ENCODE measurements around the gene CRTC1. TPM values are rescaled to one million over a fixed set of nuclear protein-coding genes. Genes with fewer than 3 reads are reported as not detected.
A peak's percentile ranks its signal among the peaks of the same experiment; 100 is the strongest.

Gene CRTC1
- total RNA-seq, 4 donors from 2014 or later: 3.8 to 8.9 (median 6.3) TPM

DNA sequence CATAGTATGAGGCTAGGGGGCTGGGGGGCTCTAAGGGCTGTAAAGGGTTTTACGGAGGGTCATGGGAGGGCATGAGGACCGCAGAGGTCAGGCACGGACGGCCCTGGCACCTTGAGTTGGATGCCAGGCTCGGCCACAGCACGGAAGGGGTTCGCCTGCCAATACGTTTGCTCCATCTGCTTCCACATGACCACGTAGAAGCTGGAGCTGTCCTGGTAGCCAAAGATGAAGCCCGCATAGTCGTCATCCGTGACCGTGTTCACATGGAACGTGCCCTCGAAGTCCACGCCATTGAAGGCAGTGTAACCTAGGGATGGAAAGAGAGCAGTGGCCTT lies 101.3 kb downstream of the CRTC1 start:
- Histone ChIP-seq H3K4me1 (peaks cover 0 to 47% (median 35%) of the 10 kb centered on the region in 3 donors), H3K9me3 (no peaks in the 10 kb centered on the region), H3K27ac (no peak overlapping the region), H3K36me3 (no peaks in the 10 kb centered on the region), H3K27me3 (peaks cover 56% of the 10 kb centered on the region), H3K4me3 (no peak overlapping the region)
- ATAC-seq: no peak
- TF ChIP-seq POLR2A (IDR thresholded peaks at IDR 0.05) (no peak), EP300 (IDR thresholded peaks at IDR 0.05) (no peak), POLR2AphosphoS5 (IDR thresholded peaks at IDR 0.05) (no peak)
- TF ChIP-seq, protein P1, sequence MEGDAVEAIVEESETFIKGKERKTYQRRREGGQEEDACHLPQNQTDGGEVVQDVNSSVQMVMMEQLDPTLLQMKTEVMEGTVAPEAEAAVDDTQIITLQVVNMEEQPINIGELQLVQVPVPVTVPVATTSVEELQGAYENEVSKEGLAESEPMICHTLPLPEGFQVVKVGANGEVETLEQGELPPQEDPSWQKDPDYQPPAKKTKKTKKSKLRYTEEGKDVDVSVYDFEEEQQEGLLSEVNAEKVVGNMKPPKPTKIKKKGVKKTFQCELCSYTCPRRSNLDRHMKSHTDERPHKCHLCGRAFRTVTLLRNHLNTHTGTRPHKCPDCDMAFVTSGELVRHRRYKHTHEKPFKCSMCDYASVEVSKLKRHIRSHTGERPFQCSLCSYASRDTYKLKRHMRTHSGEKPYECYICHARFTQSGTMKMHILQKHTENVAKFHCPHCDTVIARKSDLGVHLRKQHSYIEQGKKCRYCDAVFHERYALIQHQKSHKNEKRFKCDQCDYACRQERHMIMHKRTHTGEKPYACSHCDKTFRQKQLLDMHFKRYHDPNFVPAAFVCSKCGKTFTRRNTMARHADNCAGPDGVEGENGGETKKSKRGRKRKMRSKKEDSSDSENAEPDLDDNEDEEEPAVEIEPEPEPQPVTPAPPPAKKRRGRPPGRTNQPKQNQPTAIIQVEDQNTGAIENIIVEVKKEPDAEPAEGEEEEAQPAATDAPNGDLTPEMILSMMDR (IDR thresholded peaks at IDR 0.05): no peak
- 60% methylated on average over 16 of the region's 16 CpGs; no CpG with 5 or more reads in 1 of the 2 donors for WGBS, 2 donors (ENCODE audit: low coverage in 1 of 2)

DNA sequence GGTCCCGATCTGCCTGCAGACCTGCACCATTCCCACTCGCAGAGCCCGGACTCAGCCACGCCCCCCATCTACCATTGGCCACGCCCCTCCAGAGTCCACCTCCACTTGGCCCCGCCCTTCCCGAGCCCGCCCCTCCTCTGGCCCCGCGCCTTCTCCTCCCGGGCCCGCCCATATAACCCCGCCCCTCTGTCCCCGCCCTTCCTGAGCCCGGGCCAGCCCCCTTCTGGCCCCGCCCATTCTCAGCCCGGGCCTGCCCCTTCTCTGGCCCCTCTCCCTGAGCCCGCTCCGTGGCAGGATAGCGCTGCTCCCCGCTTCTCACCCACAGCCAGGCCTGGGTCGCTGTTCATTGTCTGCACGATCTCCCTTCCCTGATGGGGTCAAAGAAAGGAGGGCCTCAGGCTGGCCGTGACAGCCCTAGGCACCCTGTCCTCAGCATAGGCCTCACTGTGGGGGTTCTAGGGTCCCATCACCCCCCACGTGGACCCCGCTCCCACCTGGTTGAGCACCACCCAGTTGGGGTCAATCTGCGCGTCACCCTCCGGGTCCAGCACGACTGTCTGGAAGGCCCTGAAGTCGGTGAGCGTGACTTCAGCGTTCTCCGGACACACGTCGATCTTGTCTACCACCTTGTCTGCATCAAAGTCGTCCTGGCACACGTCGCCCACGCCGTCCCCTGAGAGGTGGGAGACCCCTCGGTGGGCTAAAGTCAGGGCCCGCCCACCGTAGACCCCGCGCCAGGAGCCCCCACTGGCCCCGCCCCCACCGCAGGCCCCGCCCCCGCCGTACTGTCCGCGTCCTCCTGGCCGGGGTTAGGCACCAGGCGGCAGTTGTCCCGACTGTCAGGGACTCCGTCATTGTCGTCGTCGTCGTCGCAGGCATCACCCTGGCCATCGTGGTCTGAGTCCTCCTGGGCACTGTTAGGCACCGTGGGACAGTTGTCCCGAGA lies 102.0 kb downstream of the CRTC1 start:
- no peak for TF ChIP-seq EP300 (IDR thresholded peaks at IDR 0.05)
- no peak for TF ChIP-seq POLR2AphosphoS5 (IDR thresholded peaks at IDR 0.05)
- no peak for TF ChIP-seq POLR2A (IDR thresholded peaks at IDR 0.05)
- TF ChIP-seq, protein P1 (IDR thresholded peaks at IDR 0.05): no peak
- Histone ChIP-seq H3K27ac (no peak overlapping the region), H3K4me1 (peaks cover 0 to 54% (median 42%) of the 10 kb centered on the region in 3 donors), H3K9me3 (no peaks in the 10 kb centered on the region), H3K4me3 (peak overlapping the region in 1 of 2 donors; percentile 24), H3K36me3 (no peaks in the 10 kb centered on the region), H3K27me3 (peaks cover 63% of the 10 kb centered on the region)
- WGBS, 2 donors (ENCODE audit: low coverage in 1 of 2): 7 to 8% methylated on average over 4 of the region's 65 CpGs
- ATAC-seq: peak; percentile 76

DNA sequence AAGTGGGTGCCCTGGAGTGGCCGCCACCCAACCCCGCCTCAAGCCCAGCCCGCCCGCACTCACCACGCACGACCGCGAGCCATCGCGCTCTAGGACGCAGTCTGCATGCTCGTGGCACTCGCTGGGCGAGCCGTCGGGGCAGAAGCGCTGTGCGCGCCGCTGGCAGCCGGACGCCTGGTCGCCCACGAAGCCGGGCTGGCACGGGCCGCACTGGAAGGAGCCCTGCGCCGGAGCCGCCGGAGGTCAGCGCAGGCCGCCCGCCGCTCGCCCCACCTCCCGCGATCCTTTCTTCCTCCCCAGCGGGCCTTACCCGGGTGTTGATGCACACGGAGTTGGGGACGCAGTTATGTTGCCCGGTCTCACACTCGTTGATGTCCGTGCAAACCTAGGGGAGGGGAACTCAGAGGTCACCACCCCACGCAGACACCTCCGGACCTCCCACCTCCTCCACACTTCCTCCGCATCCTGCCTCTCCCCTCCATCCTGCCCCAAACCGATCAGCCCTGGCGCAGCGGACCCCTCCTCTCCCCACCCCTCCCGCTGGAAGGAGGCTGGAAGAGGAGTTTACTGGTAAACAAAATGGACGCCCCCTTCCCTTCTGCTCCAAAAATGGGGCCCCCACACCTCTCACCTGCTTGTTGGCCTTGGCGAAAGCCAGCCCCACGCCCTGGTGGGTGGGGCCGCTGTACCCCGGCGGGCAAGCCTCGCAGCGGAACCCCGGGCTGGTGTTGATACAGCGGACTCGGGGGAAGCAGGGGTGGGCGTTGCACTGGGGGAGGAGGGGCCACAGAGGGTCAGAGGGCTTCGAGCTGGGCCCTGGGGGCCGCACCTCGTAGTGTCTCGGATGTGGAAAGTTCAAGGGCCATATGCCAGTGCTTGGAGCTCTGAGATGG lies 105.3 kb downstream of the CRTC1 start:
- H3K27ac ChIP-seq: no peak overlapping the region
- H3K27me3 ChIP-seq: peaks cover 95% of the 10 kb centered on the region
- H3K9me3 ChIP-seq: no peaks in the 10 kb centered on the region
- no peaks in the 10 kb centered on the region for H3K36me3 ChIP-seq
- H3K4me3 ChIP-seq: no peak overlapping the region
- TF ChIP-seq EP300 (IDR thresholded peaks at IDR 0.05): no peak
- 2% methylated on average over 16 of the region's 68 CpGs; no CpG with 5 or more reads in 1 of the 2 donors for WGBS, 2 donors (ENCODE audit: low coverage in 1 of 2)
- no peak for ATAC-seq
- peaks cover 0 to 63% (median 49%) of the 10 kb centered on the region in 3 donors for H3K4me1 ChIP-seq

DNA sequence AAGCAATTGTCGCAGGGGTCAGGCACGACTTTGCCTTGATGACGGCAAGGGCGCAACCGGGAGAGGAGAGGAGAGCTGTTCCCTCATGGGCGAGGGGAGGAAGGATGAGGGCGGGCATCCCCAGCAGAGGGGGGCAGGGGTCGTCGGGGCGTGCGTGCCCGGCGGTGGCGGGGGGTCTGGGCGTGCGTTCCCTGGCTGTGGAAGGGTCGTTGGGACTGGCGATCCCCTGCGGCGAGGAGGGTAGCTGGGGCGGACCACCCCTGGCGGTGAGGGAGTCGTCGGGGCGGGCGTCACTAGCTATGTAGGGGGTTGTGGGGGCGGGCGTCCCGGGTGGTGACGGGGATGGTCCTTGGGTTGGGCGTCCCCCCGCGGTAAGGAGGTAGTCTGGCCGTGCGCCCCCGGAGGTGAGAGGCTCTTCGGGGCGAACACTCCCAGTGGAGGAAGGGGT lies 106.0 kb downstream of the CRTC1 start:
- 0% methylated on average over 1 of the region's 38 CpGs; no CpG with 5 or more reads in 1 of the 2 donors for WGBS, 2 donors (ENCODE audit: low coverage in 1 of 2)
- Histone ChIP-seq H3K27ac (no peak overlapping the region), H3K4me1 (peaks cover 0 to 63% (median 49%) of the 10 kb centered on the region in 3 donors), H3K27me3 (peaks cover 98% of the 10 kb centered on the region), H3K36me3 (no peaks in the 10 kb centered on the region), H3K9me3 (no peaks in the 10 kb centered on the region), H3K4me3 (peak overlapping the region in 1 of 2 donors; percentile 43)
- ATAC-seq: no peak
- TF ChIP-seq, protein P1 (IDR thresholded peaks at IDR 0.05): no peak
- TF ChIP-seq EP300 (IDR thresholded peaks at IDR 0.05) (no peak), POLR2AphosphoS5 (IDR thresholded peaks at IDR 0.05) (no peak), POLR2A (IDR thresholded peaks at IDR 0.05) (no peak)

All from gastroesophageal sphincter (tissue), 4 donors.